CD4-positive, alpha-beta T cell treated with Interleukin-2 at 100 ng/mL for 4 hours (primary cell): ENCODE data around the gene RHOU.

Experiments used
- DNase-seq: peaks from one replicate; pipeline ENCODE4 v3.0.0-alpha.2; 2020; ENCODE audit warnings: low spot score

RHOU gene

DNA sequence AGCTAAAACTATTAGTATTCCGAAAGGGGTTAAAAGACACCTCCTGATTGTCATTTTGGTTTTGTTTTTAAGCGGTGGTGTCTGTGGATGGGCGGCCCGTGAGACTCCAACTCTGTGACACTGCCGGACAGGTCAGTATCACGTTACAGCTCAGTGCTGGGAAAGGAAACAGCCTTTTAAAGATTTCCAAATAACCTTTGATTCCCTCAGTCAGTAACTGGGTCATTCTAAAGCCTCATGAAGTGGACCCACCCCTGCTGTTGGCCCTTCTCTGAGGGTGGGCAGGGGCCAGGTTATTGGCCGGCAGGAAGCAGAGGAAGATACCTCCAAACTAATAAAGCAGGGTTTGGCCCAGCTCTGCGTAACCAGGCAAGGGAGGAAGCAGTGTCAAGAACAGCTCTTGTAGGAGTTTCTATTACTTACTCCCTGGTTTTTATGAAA is 2.3 kb downstream of the RHOU start:
- no peak for DNase-seq

DNA sequence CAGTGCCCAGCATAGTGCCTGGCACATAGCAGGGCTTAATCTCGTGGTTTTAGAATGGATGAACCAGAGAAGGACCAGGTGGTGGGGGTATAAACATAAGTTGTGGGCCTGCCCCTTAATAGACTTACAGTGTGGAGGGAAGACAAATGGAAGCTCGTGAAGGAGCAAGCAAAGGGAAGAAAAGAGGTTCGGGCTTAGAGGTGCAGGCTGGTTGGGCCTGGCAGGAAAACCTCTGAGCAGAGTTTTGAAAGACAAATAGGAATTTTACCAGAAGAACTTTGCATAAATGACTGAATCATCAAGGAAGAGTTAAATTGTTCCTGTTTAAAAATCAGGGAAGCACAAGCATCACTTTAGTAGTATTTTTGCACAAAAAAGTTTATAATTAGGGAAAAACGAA is 4.5 kb downstream of the RHOU start:
- DNase-seq = no peak

DNA sequence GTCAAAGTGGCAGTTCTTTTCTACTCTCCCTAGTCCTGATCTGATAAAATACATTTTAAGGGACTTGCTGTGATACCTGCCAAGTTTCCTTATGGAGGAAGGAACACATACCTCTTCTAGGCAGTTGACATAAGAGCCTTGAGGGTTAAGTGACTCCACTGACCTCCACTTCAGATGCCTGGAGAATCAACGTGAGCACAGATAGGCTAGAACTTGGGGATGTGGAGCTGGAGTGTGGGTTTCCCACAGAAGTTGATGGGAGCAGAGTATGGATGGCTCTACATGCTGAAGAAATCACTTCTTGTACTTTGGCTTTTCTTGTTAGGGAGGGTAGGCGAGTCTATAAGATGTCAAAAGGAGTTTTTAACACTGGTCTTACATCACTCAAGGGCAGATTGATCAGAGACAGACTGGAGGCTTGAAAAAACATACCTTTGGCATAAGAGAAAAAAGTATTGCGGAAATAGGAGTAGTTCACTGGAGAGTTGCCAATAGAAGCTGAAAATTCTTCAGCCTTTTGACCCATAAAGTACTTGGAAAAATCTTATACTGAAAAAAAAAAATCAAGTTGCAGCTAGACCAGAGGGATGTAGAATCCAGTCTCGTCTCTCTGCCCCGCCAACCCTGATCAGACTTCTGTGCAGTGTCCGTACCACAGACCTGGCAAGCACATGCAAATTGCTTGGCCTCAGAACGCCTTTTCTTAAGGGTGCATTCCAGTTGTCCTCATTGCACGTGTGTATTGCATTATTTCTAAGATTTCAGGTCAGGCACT is 5.5 kb downstream of the RHOU start:
- DNase-seq = no peak

DNA sequence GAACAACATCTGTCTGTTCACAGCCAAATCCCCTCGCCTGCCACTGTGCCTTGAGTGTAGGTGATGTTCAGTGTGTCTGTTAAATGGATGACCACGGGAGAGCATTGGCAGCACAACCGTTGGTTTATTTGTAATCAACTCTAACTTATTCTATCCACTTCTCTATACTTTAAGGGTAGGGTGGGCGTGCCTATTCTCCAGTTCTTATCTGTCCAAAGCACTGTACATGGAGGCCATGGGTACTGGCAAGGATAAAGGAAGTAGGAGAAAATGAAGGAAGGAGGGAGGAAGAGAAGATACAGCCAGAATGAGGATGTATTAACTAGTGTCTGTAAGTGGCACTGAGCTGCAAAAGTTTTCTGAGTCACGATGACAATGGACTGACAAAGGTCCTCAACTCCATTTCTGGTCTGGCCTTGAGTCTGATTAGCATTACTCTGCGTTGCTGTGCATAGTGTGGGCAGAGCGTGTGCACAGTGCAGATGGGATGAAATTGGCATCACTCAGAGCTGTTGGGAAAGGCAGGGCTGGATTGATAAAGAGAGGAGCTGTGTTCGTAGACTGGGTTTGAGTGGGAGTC is 7.1 kb downstream of the RHOU start:
- no peak for DNase-seq

DNA sequence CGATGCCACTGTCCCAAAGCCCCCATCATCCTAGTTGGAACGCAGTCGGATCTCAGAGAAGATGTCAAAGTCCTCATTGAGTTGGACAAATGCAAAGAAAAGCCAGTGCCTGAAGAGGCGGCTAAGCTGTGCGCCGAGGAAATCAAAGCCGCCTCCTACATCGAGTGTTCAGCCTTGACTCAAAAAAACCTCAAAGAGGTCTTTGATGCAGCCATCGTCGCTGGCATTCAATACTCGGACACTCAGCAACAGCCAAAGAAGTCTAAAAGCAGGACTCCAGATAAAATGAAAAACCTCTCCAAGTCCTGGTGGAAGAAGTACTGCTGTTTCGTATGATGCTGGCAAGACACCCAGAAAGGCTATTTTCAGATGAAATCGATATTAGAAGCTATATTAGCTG is 8.1 kb downstream of the RHOU start:
- DNase-seq = no peak

DNA sequence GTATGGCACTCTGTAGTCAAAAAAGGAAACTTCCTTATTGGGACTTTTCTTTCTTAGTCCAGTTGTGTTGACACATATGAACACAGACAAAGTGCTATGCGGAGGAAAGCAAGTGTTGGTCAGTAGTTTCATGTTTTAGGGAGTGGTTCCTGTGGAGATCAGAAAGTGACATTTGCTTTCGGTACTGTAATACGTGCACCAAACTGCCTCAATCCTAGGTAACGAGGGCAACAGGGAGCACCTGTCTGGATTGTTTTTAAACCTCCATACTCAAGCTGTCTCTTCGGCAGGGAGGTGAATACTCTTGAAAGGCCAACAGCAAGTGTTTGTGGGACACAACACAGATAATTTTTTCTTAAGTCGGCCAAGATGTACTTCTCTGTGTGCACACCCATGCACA is 9.1 kb downstream of the RHOU start:
- DNase-seq = no peak

DNA sequence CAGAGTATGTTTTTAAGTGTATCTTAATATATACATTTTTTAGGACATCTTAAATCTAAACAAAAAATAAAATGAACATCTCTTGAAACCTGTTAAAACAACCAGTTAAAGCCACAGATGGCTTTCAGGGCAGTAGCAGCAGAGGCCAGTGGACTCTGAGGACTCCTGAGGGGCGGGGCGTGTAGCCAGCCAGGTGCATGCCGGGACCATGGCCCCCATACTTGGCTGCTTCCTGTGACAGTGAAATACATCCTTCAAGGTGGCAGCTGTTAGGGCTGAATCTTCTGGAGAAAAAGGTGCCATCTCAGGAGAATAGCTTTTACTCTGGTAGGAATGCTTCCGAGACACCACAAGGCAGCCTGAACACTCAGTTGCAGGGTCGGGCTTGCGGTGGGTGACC is 9.6 kb downstream of the RHOU start:
- DNase-seq = no peak

DNA sequence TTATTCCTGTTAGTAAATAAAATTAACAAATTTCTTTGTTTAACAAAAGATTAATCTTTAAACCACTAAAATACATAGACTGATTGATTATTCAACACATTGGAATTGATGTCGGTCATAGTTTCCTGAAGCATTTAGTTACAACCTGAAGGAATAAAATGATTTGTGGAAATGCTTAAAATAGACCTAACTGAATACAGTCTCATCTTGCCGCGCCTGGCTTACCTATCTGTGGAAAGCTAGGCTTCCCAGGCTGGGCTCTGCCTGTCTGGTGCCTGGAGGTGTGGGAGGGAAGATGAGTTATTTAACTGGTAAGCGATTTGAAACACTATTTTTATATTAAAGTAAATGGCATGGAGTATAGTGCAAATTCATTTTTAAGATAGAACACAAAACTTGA is 10.2 kb downstream of the RHOU start:
- DNase-seq = no peak

DNA sequence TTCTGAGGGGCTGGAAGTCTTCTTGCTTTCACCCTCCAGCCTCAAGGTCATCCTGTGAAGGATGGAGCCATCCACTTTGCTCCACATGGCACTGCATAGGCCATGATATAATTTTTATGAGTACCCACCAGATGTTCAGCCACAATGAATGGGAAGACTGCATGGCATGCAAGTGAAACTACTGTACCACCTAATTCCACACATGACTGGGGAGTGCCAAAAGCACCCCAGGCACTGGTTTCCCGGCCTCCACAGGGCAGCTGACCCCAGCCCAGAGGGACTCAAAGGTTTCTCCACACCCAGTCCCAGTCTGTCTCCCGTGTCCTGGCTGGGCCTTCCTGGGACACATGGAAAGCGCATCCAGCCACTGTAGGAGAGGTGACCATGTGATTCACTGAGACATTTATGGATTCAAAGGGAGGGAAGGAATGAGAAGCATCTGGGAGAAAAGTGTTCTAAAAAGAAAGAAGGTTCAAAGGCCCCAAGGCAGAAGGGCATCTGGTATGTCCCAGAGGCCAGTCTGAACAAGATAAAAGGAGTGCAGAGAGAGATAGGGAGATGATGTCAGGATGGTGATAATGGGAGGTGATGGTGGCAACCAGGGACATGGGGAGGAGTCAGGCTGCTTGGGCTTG is 12.1 kb downstream of the RHOU start:
- no peak for DNase-seq

DNA sequence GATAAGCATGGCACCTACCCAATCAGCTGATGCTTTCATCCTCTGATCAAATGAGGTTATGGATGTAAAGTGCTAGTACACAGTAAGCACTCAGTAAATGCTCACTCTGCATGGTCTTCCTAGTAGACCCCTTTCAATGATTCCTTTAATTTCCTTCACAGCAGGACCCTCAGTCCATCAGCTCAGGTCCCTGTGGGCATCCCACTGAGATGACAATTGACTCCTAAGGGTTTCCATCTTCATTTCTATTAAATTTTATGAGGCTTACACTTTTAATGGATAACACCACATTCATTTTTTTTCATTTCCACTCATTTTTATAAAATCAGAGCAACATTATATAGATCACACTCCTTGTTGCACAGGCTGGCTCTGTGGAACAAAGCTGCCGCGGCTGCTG is 12.8 kb downstream of the RHOU start:
- DNase-seq = no peak

DNA sequence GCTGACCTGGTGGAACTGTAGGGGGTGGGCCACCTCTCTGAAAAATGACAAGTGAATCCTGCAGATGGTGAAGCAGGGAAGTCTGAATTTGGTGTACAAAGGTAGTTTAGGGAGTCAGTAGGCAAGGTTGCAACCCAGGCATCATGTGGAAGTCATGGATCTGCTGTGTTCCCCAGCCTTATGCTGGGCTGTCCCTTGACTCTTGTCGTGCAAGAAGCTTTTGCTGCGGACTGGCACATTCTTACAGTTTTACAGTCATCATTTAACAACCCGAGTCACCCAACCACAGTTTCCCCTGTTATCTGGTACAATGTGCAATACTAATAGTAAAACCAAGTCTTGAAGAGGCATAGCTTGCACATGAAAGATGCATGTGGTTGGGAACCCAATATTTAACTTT is 13.2 kb downstream of the RHOU start:
- DNase-seq = peak; percentile 25

DNA sequence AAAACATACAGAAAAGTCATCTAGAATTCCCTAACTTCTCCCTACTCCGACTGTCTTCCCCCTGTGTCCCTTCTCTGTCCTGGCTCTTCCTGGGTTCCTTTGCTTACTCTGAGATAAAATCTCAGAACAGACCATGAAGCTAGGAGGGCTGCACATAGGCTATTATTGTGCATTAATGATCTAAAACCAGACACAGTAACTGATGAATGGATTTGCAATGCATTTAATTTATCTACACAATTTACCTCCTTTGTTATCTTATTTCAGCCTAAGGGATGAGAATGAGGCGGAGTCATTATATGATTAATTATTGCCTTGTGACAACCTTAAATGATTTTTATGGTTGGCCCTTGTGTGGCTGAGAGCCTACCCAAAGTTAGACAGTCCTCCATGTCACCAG is 14.5 kb downstream of the RHOU start:
- no peak for DNase-seq

DNA sequence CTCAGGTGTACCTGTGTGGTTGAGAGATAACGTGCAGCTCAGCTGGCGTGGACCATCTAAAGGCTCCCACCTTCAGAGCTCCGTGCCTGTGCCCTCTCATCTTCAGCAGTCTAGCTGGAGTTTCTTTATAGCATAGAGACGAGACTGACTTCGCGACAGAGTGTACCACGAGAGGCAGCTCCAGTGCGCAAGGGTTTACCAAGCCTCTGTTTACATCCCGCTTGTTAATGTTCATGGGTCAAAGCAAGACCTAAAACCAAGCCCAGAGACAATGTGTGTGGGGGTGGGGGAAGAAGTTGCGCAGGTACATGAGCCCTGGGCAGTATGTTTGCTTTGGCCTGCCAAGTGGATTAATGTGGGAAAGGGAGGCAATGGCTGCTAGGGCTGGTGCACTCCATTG is 15.6 kb downstream of the RHOU start:
- DNase-seq = no peak

DNA sequence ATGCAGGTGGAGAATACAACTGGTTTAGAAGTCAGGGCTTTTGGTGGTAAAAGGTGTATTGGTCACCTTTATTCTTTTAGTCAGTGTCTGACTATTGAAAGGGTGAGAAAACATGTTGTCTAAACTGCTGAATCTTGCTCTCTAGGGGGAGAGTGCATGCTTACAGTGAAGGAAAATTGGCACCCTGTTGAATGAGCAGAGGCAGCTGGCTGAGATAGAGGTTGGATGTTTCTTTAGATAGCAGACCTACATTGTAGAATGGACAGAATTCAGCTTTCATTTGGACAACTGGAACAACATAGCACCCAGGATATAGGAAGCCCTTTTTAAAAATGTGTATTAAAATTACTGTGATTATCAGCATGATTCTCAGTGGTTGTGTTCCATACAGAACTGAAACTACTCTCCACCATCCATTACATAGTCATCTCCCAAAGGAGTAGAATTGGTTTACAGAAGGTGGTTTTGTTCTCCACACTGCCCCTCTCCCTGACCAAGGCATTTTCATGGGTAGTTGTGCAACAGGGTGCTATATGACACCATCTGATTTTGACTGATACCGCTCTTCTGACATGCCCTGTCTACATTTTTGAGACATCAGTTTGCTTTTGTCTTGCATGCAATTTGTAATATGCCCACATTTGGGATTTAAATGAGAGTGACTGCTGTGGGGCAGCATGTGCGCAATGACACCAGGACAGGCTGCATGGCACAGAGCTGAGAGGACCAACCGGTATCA is 16.2 kb downstream of the RHOU start:
- no peak for DNase-seq

DNA sequence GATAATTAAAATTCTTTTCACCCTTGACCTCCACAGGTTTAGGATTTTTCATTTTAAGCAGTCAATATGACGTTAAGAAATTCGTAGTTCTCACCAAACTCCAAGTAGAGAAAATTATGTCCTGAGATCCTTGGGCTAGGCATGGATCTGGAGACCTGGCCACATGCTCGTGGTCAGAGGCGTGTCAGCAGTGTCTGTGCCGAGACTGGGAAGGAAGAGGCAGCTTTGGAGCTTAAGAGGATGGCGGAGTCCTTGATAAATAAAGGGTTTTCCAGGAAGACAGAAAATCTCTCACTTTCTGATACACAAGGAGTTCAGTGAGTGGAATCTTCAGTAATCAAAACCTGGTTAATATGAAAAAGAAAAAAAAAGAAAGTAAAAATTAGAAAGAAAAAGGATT is 17.0 kb downstream of the RHOU start:
- no peak for DNase-seq

DNA sequence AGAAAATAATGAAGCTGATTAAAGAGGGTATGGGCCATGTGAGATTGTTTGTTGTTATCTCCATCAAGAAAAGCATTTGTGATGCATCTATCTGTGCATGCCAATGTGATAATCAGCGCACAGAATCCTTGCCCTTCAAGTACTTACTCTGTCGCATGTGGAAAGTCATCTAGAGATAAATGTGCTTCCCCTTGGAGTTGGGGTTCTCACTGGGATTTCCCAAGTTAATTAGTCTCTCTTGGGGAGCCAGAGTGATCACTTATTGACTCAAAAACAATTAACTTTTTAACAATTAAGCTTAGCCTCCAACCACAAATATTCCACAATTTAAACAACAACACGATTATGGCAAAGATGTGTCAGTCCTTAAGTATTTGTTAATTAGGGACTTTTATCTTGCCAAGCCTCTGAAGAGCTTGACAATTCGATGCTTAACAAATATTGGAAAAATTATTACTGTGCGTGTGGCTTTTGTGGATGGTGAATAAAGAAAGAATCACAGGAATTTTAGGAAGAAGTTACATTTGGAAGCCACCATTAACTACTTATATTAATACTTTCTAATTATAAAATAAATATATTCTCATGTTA is 17.5 kb downstream of the RHOU start:
- DNase-seq = no peak

DNA sequence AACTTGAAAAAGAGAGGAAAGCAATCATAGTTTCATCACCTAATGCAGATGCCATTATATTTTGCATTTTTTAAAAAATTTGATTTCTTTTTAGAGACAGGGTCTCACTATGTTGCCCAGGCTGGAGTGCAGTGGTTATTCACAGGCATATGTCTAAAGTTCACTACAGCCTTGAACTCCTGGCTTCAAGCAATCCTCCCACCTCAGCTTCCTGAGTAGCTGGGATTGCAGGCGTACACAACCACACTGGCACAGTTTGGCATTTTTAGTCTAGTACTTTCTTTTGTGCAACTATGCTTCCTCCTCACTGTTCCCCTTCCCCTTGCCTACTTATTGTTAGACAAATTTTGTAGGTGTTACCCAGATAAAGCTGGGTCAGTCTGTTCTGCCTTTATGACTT is 18.0 kb downstream of the RHOU start:
- no peak for DNase-seq

DNA sequence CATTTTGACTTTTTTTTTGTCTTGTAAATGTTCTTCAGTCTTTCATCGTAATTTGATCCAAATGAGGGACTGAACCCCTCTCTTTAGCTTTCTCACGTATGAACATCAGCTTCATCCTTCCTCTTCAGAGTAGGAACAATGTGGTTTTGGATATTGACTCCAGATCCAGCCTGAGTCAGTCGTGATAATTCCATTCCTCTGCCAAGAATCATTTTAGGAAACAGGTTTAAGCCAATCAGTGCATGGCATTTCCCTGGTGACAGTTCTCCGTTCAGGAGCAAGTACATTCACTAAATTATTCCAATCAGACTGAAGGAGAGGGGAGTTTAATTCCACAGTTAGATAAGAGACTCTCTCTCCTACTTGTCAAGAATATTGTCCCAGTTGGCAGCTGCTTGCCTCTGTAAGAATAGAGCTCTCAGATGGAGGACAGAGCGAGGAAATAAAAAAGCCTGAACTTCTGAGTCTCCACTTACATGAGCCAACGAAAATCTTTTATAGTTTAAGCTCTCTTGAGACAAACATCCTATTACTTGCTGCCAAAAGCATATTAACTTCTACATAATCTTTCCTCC is 18.6 kb downstream of the RHOU start:
- DNase-seq = no peak

DNA sequence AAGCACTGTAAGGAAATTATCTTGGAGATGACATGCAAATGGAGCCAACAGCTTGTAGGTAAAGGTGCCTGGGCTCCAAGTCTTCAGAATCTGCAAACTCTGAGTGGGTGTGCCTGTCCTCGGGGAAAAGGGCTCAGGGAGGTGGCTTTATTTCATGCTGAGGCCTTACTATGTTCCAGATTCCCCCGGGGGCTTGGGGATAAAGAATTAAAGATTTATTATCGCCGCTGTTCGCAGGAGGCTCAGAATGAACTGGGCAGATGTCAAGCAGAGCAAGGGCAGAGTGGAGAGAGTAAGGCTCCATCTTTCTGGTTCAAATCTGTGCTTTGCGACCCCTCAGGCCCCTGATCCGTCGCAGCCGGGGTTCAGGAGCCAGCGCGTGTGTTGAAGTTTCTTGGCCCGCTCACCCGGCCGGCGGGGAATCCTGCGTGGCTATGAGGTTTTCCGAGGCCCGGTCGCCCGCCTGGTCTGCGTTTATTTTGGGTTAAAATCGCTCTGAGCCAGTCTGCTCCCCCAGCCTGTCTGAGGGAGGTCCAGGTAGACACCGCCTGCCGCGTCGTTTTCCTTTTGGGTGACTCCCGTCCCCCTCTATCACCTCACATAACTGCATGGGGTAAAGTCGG is 19.5 kb downstream of the RHOU start:
- no peak for DNase-seq

DNA sequence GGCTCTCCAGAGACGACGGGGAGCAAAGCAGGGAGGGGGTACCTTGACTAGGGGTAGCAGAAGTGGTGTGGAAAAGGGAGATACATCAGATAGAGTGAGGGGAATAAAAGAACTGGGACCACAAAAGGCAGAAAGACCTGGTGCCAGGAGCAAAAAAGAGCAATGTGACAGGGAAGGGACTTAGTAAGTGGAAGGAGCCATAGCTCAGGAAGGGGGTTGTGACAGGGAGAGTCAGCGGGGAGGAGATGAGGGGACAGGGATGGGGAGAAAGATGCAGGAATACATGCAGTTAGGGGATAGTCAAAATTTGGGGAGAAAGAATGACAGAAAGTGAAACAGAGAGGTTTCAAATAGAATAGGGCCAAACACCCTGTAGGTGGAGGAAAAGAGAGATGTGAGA is 20.5 kb downstream of the RHOU start:
- no peak for DNase-seq

DNA sequence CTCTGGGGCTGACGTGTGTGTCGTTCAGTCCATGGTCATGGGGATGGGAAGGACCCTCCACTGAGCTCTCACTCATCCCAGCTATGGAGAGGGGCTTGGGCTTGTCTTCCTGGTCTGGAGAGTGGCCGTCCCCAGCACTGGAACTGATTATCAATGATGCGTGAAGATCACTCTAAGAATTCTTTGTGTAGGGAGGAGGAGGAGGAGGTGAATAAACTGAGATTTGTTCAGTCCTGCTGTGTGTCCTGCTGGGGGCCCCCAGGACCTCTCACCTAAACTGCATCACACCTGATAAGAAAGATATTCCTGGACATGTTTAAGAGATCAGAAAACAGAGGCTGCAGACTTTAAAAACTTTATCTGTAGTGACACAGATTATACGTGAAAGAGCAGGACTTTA is 21.2 kb downstream of the RHOU start:
- DNase-seq = no peak

DNA sequence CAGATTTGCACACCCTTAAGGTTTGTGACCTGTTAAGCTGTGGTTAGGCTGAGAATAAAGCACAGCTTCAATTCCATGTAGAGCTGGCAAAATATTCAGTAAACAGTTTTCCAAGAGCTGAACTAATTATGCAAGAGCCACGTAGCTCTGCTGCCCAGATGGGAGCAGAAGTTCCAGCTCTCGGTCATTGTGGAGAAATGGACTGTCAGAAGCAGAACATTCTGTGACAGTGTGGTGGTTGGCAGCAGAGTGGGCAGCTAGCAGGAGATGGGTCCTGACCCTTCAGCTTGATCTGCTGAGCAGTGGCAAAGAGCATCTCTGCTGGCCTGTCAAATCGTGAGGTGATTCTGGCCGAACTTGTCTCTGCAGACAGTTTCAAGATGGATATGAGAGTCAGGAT is 23.2 kb downstream of the RHOU start:
- no peak for DNase-seq
